Measurements from ENCODE around the gene CRYL1.

CRYL1 gene

DNA sequence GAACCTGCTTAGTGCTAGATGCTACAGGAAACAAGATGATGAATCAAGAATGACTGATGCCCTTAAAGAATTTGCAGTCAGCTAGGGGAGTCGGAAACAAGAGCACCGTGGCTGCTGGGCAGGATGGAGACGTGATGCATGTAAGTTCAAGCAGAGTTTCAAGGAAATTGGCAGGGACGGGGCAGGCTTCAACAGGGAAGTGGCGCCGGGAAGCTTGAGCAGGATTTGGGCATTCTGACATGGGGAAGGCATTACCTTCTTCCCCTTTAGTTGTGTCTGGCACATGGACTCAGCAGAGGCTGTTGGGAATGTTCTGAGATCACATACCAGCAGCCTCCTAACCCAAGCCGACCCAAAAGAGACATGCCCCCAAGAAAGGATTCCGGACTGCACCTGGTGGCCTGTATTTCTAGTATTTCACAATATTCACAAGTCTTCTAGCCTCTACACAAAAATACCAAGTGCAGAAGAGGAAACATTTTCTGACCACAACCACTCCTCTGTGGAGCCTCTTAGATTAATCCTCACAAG is 138.2 kb downstream of the CRYL1 start:
- TF ChIP-seq, protein P1, sequence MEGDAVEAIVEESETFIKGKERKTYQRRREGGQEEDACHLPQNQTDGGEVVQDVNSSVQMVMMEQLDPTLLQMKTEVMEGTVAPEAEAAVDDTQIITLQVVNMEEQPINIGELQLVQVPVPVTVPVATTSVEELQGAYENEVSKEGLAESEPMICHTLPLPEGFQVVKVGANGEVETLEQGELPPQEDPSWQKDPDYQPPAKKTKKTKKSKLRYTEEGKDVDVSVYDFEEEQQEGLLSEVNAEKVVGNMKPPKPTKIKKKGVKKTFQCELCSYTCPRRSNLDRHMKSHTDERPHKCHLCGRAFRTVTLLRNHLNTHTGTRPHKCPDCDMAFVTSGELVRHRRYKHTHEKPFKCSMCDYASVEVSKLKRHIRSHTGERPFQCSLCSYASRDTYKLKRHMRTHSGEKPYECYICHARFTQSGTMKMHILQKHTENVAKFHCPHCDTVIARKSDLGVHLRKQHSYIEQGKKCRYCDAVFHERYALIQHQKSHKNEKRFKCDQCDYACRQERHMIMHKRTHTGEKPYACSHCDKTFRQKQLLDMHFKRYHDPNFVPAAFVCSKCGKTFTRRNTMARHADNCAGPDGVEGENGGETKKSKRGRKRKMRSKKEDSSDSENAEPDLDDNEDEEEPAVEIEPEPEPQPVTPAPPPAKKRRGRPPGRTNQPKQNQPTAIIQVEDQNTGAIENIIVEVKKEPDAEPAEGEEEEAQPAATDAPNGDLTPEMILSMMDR (IDR thresholded peaks at IDR 0.05; ENCODE audit: insufficient read depth, low read length, poor library complexity, severe bottlenecking), result no peak
- TF ChIP-seq EZH2phosphoT487 (conservative IDR thresholded peaks at IDR 0.05; ENCODE audit: low read length), result no peak

DNA sequence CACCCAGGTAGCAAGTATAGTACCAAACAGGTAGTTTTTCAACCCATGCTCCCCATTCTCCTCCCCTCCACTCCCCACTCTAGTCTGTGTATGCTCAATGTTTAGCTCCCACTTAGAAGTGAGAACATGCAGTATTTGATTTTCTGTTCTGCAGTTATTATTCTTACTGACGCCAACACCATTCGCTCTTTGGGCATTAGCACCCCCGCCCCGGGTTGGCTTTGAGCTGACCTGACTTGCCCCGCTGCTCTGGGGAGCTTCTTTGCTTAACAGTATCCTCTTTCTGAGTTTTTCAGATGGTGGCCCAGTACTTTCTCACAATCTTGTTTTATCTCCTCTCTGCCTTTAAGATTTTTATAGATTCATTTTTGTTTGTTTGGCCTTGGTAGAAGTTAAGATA is 138.7 kb downstream of the CRYL1 start:
- no peaks in the 10 kb centered on the region for H3F3A ChIP-seq (ENCODE audit: insufficient read depth)
- 0 out of 2 replicates have a peak, but pooled peaks cover 3% of the 10 kb centered on the region for H3K36me3 ChIP-seq (ENCODE audit: low read length)
- no peaks in the 10 kb centered on the region for H3K9me3 ChIP-seq (ENCODE audit: insufficient read depth, low read length)
- H3K9me2 ChIP-seq (replicated peaks; ENCODE audit: insufficient read depth, low read length), result no peaks in the 10 kb centered on the region
- no peak overlapping the region for H3K4me3 ChIP-seq (ENCODE audit: insufficient read depth, low read length, poor library complexity, severe bottlenecking)
- TF ChIP-seq, protein P1 (IDR thresholded peaks at IDR 0.05; ENCODE audit: insufficient read depth, low read length, poor library complexity, severe bottlenecking), result no peak
- TF ChIP-seq EZH2phosphoT487 (conservative IDR thresholded peaks at IDR 0.05; ENCODE audit: low read length), result no peak
- no peak overlapping the region for H3K4me2 ChIP-seq (ENCODE audit: low read depth, low read length, poor library complexity, severe bottlenecking)
- no peak overlapping the region for H3K27ac ChIP-seq (ENCODE audit: low read depth, low read length)
- no peak overlapping the region for H3K9ac ChIP-seq (ENCODE audit: low read length)
- H3K79me2 ChIP-seq (ENCODE audit: insufficient read depth, low read length), result no peaks in the 10 kb centered on the region
- no peaks in the 10 kb centered on the region for H4K20me1 ChIP-seq (ENCODE audit: low read depth, low read length)
- no peak overlapping the region for H2AFZ ChIP-seq (ENCODE audit: low read depth, low read length, severe bottlenecking)
- H3K27me3 ChIP-seq (ENCODE audit: low read length), result no peaks in the 10 kb centered on the region

More for the DNA sequence above, 138.2 kb downstream of the CRYL1 start:
- H3K27me3 ChIP-seq (ENCODE audit: low read length), result no peaks in the 10 kb centered on the region
- no peak overlapping the region for H3K4me3 ChIP-seq (ENCODE audit: insufficient read depth, low read length, poor library complexity, severe bottlenecking)
- 0 out of 2 replicates have a peak, but pooled peaks cover 3% of the 10 kb centered on the region for H3K36me3 ChIP-seq (ENCODE audit: low read length)
- no peak overlapping the region for H2AFZ ChIP-seq (ENCODE audit: low read depth, low read length, severe bottlenecking)
- no peaks in the 10 kb centered on the region for H3K9me2 ChIP-seq (replicated peaks; ENCODE audit: insufficient read depth, low read length)
- H3F3A ChIP-seq (ENCODE audit: insufficient read depth), result no peaks in the 10 kb centered on the region
- H3K9me3 ChIP-seq (ENCODE audit: insufficient read depth, low read length), result no peaks in the 10 kb centered on the region
- H4K20me1 ChIP-seq (ENCODE audit: low read depth, low read length), result no peaks in the 10 kb centered on the region
- H3K27ac ChIP-seq (ENCODE audit: low read depth, low read length), result no peak overlapping the region
- H3K4me2 ChIP-seq (ENCODE audit: low read depth, low read length, poor library complexity, severe bottlenecking), result no peak overlapping the region
- no peak overlapping the region for H3K9ac ChIP-seq (ENCODE audit: low read length)
- no peaks in the 10 kb centered on the region for H3K79me2 ChIP-seq (ENCODE audit: insufficient read depth, low read length)

DNA sequence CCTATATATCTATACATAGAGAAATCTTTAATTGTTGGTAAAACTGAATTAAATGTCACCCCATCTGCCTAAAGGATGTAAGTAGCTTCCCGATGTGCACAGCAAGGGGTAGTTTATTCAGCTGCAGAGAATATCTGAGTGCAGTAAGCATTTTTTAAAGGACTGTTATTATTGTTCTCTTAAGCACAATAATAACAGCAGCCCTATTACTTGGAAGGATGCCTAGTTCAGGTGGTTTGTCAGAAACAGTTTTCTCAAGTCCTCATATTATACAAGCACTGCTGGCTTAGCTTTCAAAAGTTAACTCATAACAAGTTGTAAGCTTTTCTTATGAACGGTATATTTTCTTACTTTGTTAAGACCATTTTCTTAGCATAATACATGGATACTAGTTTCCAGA is 142.6 kb downstream of the CRYL1 start:
- Histone ChIP-seq H3K4me3 (ENCODE audit: insufficient read depth, low read length, poor library complexity, severe bottlenecking) (no peak overlapping the region), H3K79me2 (ENCODE audit: insufficient read depth, low read length) (no peaks in the 10 kb centered on the region), H3K36me3 (ENCODE audit: low read length) (0 out of 2 replicates have a peak, but pooled peaks cover 3% of the 10 kb centered on the region), H3K9me2 (replicated peaks; ENCODE audit: insufficient read depth, low read length) (no peaks in the 10 kb centered on the region), H3K9ac (ENCODE audit: low read length) (no peak overlapping the region), H4K20me1 (ENCODE audit: low read depth, low read length) (no peaks in the 10 kb centered on the region), H3K4me2 (ENCODE audit: low read depth, low read length, poor library complexity, severe bottlenecking) (no peak overlapping the region), H3K27ac (ENCODE audit: low read depth, low read length) (no peak overlapping the region), H3F3A (ENCODE audit: insufficient read depth) (no peaks in the 10 kb centered on the region), H3K27me3 (ENCODE audit: low read length) (no peaks in the 10 kb centered on the region), H3K9me3 (ENCODE audit: insufficient read depth, low read length) (no peaks in the 10 kb centered on the region), H2AFZ (ENCODE audit: low read depth, low read length, severe bottlenecking) (no peak overlapping the region)
- TF ChIP-seq EZH2phosphoT487 (conservative IDR thresholded peaks at IDR 0.05; ENCODE audit: low read length), result no peak
- TF ChIP-seq, protein P1 (IDR thresholded peaks at IDR 0.05; ENCODE audit: insufficient read depth, low read length, poor library complexity, severe bottlenecking), result no peak

All from SU-DHL-6 (cell line).